Gastrocnemius medialis (tissue), 4 donors: ENCODE measurements around the gene EPHA5.

Experiments
- POLR2A ChIP-seq, 2 donors: fragments of 450-650 bp; IDR thresholded peaks; one replicate each; pipeline ENCODE4 v1.6.1; 2017; ENCODE audit warnings: antibody characterized with exemption in 2 of 2, mild to moderate bottlenecking in 2 of 2, moderate library complexity in 2 of 2
- TF ChIP-seq, protein P1 (sequence below), 5 experiments: fragments of 450-650 bp in 3 of 5; fragments of 200-600 bp in 2 of 5; sonication (generic) in 2 of 5; IDR thresholded peaks in 4 of 5; conservative IDR thresholded peaks in 1 of 5; 1 replicate in 4 of 5; 2 replicates in 1 of 5; pipeline ENCODE4 v1.5.1; 2016 to 2019; ENCODE audit warnings: antibody characterized with exemption in 5 of 5, mild to moderate bottlenecking in 3 of 5, moderate library complexity in 3 of 5

DNA sequence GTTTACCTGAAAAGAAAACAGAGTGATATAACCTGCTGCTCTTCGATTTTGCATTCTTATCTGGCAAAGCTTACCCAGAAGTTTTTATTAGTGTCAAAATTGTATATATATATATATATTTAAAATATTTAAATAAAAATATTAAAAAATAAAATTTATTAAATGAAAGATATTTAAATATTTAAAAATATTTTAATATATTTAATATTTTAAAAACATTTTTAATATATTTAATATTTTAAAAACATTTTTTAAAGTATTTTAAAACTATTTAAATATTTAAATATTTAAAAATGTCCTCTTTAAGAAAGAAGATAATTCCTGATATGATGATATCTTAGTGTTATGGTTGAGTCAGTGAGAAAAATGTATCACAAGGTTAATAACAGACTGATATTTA, 317.2 kb downstream of the EPHA5 start:
- TF ChIP-seq, protein P1, sequence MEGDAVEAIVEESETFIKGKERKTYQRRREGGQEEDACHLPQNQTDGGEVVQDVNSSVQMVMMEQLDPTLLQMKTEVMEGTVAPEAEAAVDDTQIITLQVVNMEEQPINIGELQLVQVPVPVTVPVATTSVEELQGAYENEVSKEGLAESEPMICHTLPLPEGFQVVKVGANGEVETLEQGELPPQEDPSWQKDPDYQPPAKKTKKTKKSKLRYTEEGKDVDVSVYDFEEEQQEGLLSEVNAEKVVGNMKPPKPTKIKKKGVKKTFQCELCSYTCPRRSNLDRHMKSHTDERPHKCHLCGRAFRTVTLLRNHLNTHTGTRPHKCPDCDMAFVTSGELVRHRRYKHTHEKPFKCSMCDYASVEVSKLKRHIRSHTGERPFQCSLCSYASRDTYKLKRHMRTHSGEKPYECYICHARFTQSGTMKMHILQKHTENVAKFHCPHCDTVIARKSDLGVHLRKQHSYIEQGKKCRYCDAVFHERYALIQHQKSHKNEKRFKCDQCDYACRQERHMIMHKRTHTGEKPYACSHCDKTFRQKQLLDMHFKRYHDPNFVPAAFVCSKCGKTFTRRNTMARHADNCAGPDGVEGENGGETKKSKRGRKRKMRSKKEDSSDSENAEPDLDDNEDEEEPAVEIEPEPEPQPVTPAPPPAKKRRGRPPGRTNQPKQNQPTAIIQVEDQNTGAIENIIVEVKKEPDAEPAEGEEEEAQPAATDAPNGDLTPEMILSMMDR (IDR thresholded peaks at IDR 0.05 in 4 of 5, conservative IDR thresholded peaks at IDR 0.05 in 1 of 5): no peak
- TF ChIP-seq POLR2A (IDR thresholded peaks at IDR 0.05): no peak
